Measurements from ENCODE around the gene STXBP2. TPM values are rescaled to one million over a fixed set of nuclear protein-coding genes. Genes with fewer than 3 reads are reported as not detected.

STXBP2 gene
- total RNA-seq, 1 experiment from 2014 or later: 102 TPM

- ATAC-seq: no peak
- POLR2A ChIA-PET: no interaction called here
- no peaks in the 10 kb centered on the region for H3K4me1 ChIP-seq (ENCODE audit: control insufficient read depth, insufficient read depth, low read length)
- H3K4me3 ChIP-seq (ENCODE audit: low read depth in 2 of 2, low read length in 2 of 2): no peak overlapping the region
- DNase-seq (ENCODE audit: low read depth, low spot score): no peak
- CTCF ChIA-PET: no interaction called here
- no peaks in the 10 kb centered on the region for H3K36me3 ChIP-seq (ENCODE audit: control insufficient read depth, insufficient read depth, low read length)
- H3K9me3 ChIP-seq (ENCODE audit: control insufficient read depth, insufficient read depth, low read depth, low read length): no peaks in the 10 kb centered on the region
- intact Hi-C loops (cut with micrococcal nuclease; ENCODE audit: unreplicated experiment): no loop called here
- no peaks in the 10 kb centered on the region for H3K27me3 ChIP-seq (ENCODE audit: control insufficient read depth, insufficient read depth, low read length)
- in situ Hi-C loops (cut with HindIII; ENCODE audit: low pct_unique_long_range_greater_than_20kb, low sequenced_read_pairs): no loop called here
- H3K27ac ChIP-seq (ENCODE audit: low read length): no peak overlapping the region
- BruUV-seq (replicated peaks): no TSS peak
- no peak for TF ChIP-seq REST (IDR thresholded peaks at IDR 0.05; ENCODE audit: insufficient read depth in 1 of 2, low read depth in 2 of 2, low read length in 1 of 2)
- TF ChIP-seq CTCF (IDR thresholded peaks at IDR 0.05): no peak
- TF ChIP-seq POLR2AphosphoS5 (IDR thresholded peaks at IDR 0.05; ENCODE audit: low read depth, low read length): no peak
- no peak for TF ChIP-seq TCF7L2 (IDR thresholded peaks at IDR 0.05; ENCODE audit: low read depth, low read length)
- no peak for TF ChIP-seq SIN3A (IDR thresholded peaks at IDR 0.05; ENCODE audit: borderline replicate concordance, insufficient read depth, low read depth, low read length)
Measured at GRCh38 chr19:7687177-7687576, 50.3 kb downstream of the STXBP2 start.

- intact Hi-C loops (cut with micrococcal nuclease; ENCODE audit: unreplicated experiment): no loop called here
- no peaks in the 10 kb centered on the region for H3K27me3 ChIP-seq (ENCODE audit: control insufficient read depth, insufficient read depth, low read length)
- H3K36me3 ChIP-seq (ENCODE audit: control insufficient read depth, insufficient read depth, low read length): no peaks in the 10 kb centered on the region
- no TSS peak for BruUV-seq (replicated peaks)
- no peaks in the 10 kb centered on the region for H3K9me3 ChIP-seq (ENCODE audit: control insufficient read depth, insufficient read depth, low read depth, low read length)
- TF ChIP-seq REST (IDR thresholded peaks at IDR 0.05; ENCODE audit: insufficient read depth in 1 of 2, low read depth in 2 of 2, low read length in 1 of 2) (no peak), TCF7L2 (IDR thresholded peaks at IDR 0.05; ENCODE audit: low read depth, low read length) (no peak), POLR2AphosphoS5 (IDR thresholded peaks at IDR 0.05; ENCODE audit: low read depth, low read length) (no peak), SIN3A (IDR thresholded peaks at IDR 0.05; ENCODE audit: borderline replicate concordance, insufficient read depth, low read depth, low read length) (no peak), CTCF (IDR thresholded peaks at IDR 0.05) (no peak)
- ATAC-seq: no peak
- POLR2A ChIA-PET: no interaction called here
- H3K27ac ChIP-seq (ENCODE audit: low read length): no peak overlapping the region
- in situ Hi-C loops (cut with HindIII; ENCODE audit: low pct_unique_long_range_greater_than_20kb, low sequenced_read_pairs): no loop called here
- H3K4me1 ChIP-seq (ENCODE audit: control insufficient read depth, insufficient read depth, low read length): no peaks in the 10 kb centered on the region
- H3K4me3 ChIP-seq (ENCODE audit: low read depth in 2 of 2, low read length in 2 of 2): no peak overlapping the region
- CTCF ChIA-PET: no interaction called here
- DNase-seq (ENCODE audit: low read depth, low spot score): no peak
Measured at GRCh38 chr19:7689165-7689564, 52.3 kb downstream of the STXBP2 start.
